ENCODE results near the gene SCN5A. TPM values are rescaled to one million over a fixed set of nuclear protein-coding genes. Genes with fewer than 3 reads are reported as not detected.

Gene SCN5A
- total and polyA plus RNA-seq, 2 of the 13 experiments (the other 11 are each of a cell fraction or from before 2014, with no cell fraction given) = 0.22 TPM; not detected in 1

GRCh38 chr3:38611866-38612265 is 37.6 kb downstream of the SCN5A start:
- Histone ChIP-seq H2AFZ (ENCODE audit: low read length) (no peak overlapping the region), H3K9ac (ENCODE audit: insufficient read depth, low read depth, low read length) (no peak overlapping the region), H3K36me3 (replicated peaks in 1 of 2; ENCODE audit: control insufficient read depth in 1 of 2, insufficient read depth in 2 of 2, low read length in 2 of 2) (no peaks in the 10 kb centered on the region), H3K79me2 (ENCODE audit: insufficient read depth, low read length) (no peaks in the 10 kb centered on the region), H3K4me1 (ENCODE audit: insufficient read depth, low read length) (no peaks in the 10 kb centered on the region), H4K20me1 (ENCODE audit: insufficient read depth, low read length) (0 out of 2 replicates have a peak, but pooled peaks cover 2% of the 10 kb centered on the region), H3K9me3 (ENCODE audit: low read length) (no peaks in the 10 kb centered on the region), H3K27me3 (ENCODE audit: control insufficient read depth in 1 of 2, insufficient read depth in 2 of 2, low read length in 2 of 2) (peaks cover 13 to 74% of the 10 kb centered on the region in 2 experiments), H3K4me2 (ENCODE audit: low read depth, low read length) (no peak overlapping the region), H3K27ac (ENCODE audit: extremely low read length, insufficient read depth, low read length) (no peak overlapping the region), H3K4me3 (replicated peaks in 1 of 3; ENCODE audit: insufficient read depth in 1 of 3, low read depth in 2 of 3, low read length in 3 of 3) (no peak overlapping the region)
- no TSS peak for BruUV-seq (replicated peaks)
- FAIRE-seq = no peak
- POLR2A ChIA-PET = no interaction called here
- DNase-seq (ENCODE audit: low spot score) = no peak
- intact Hi-C loops (cut with micrococcal nuclease; ENCODE audit: unreplicated experiment) = no loop called here
- no peak for ATAC-seq
- WGBS (ENCODE audit: low lambda C conversion rate) = 26% methylated on average over 4 of the region's 4 CpGs
- in situ Hi-C loops (cut with HindIII; ENCODE audit: extremely low pct_ligation_motif_present, low pct_unique_long_range_greater_than_20kb) = no loop called here
- TF ChIP-seq MNT (IDR thresholded peaks at IDR 0.05) (no peak), ZNF609 (CRISPR knock-in tag; IDR thresholded peaks at IDR 0.05; ENCODE audit: borderline replicate concordance) (no peak), WIZ (CRISPR knock-in tag; IDR thresholded peaks at IDR 0.05) (no peak), SP140L (CRISPR knock-in tag; IDR thresholded peaks at IDR 0.05; ENCODE audit: borderline replicate concordance) (no peak), CEBPG (CRISPR knock-in tag; IDR thresholded peaks at IDR 0.05) (no peak), ZNF326 (CRISPR knock-in tag; IDR thresholded peaks at IDR 0.05; ENCODE audit: borderline replicate concordance) (no peak), HNF4G (IDR thresholded peaks at IDR 0.05; ENCODE audit: borderline replicate concordance, low read depth, low read length) (no peak), HNF4G (CRISPR knock-in tag; IDR thresholded peaks at IDR 0.05; ENCODE audit: borderline replicate concordance, low read depth) (no peak), JUN (CRISPR knock-in tag; IDR thresholded peaks at IDR 0.05) (no peak), ZNF556 (CRISPR knock-in tag; IDR thresholded peaks at IDR 0.05; ENCODE audit: borderline replicate concordance) (no peak), MTA1 (CRISPR knock-in tag; IDR thresholded peaks at IDR 0.05; ENCODE audit: borderline replicate concordance) (no peak), MTA3 (CRISPR knock-in tag; IDR thresholded peaks at IDR 0.05) (no peak), ZBTB33 (CRISPR knock-in tag; IDR thresholded peaks at IDR 0.05) (no peak), ATF7 (IDR thresholded peaks at IDR 0.05) (no peak), ATF7 (CRISPR knock-in tag; IDR thresholded peaks at IDR 0.05) (no peak), BCL6 (CRISPR knock-in tag; IDR thresholded peaks at IDR 0.05) (no peak), POLR2AphosphoS5 (IDR thresholded peaks at IDR 0.05; ENCODE audit: low read depth, low read length) (no peak), JDP2 (CRISPR knock-in tag; IDR thresholded peaks at IDR 0.05; ENCODE audit: borderline replicate concordance) (no peak), PHB2 (IDR thresholded peaks at IDR 0.05; ENCODE audit: partially characterized antibody) (no peak), ZNF317 (CRISPR knock-in tag; IDR thresholded peaks at IDR 0.05) (no peak)
- CTCF ChIA-PET (ENCODE audit: low intra/inter-chr PET ratio, low total read pairs) = no interaction called here
